ENCODE measurements around the gene AK4. TPM values are rescaled to one million over a fixed set of nuclear protein-coding genes. Genes with fewer than 3 reads are reported as not detected.
A peak's percentile ranks its signal among the peaks of the same experiment; 100 is the strongest.

Gene AK4
- total RNA-seq, 6 donors from 2014 or later: 0.44 to 7.0 (median 3.6) TPM

- Histone ChIP-seq H3K36me3 (no peaks in the 10 kb centered on the region), H3K27ac (no peak overlapping the region), H3K27me3 (no peaks in the 10 kb centered on the region), H3K4me1 (peaks cover 0 to 8% (median 2%) of the 10 kb centered on the region in 4 donors), H3K4me3 (no peak overlapping the region), H3K9me3 (no peaks in the 10 kb centered on the region)
- WGBS, 2 donors: 80 to 85% methylated on average over 14 of the region's 14 CpGs
- DNase-seq (no peak), ATAC-seq (ENCODE audit: low FRiP score in 2 of 2) (no peak)
- no peak for TF ChIP-seq POLR2A (IDR thresholded peaks at IDR 0.05)
- TF ChIP-seq EP300 (IDR thresholded peaks at IDR 0.05): no peak
- TF ChIP-seq, protein P1, sequence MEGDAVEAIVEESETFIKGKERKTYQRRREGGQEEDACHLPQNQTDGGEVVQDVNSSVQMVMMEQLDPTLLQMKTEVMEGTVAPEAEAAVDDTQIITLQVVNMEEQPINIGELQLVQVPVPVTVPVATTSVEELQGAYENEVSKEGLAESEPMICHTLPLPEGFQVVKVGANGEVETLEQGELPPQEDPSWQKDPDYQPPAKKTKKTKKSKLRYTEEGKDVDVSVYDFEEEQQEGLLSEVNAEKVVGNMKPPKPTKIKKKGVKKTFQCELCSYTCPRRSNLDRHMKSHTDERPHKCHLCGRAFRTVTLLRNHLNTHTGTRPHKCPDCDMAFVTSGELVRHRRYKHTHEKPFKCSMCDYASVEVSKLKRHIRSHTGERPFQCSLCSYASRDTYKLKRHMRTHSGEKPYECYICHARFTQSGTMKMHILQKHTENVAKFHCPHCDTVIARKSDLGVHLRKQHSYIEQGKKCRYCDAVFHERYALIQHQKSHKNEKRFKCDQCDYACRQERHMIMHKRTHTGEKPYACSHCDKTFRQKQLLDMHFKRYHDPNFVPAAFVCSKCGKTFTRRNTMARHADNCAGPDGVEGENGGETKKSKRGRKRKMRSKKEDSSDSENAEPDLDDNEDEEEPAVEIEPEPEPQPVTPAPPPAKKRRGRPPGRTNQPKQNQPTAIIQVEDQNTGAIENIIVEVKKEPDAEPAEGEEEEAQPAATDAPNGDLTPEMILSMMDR (IDR thresholded peaks at IDR 0.05): no peak
- no peak for TF ChIP-seq POLR2AphosphoS5 (IDR thresholded peaks at IDR 0.05)
Observed at GRCh38 chr1:65172936-65173690, 25.1 kb downstream of the AK4 start.

DNA sequence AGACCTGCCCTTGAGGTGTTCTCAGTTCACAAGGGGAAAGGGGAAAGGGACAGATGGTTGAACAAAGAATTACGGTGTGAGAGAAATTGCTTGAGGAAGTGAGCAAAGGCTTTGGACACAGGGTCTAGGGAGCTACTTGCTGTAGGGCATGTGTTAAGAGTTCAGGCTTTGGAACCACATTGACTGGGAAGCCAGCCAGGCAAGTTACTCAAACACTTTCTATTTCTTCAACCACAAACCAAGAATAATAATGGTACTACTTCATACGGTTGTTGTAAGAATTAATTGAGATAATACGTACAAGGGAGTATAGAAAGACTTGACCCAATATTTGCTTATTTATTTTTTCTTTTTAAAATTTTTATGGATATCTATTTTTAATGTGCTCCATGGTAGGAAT, 26.6 kb downstream of the AK4 start:
- DNase-seq (peak in 1 of 2 donors; percentile 60), ATAC-seq (ENCODE audit: low FRiP score in 2 of 2) (peak; percentile 59 to 79)
- 29 to 31% methylated on average over 3 of the region's 3 CpGs for WGBS, 2 donors
- no peak overlapping the region for H3K4me3 ChIP-seq
- H3K9me3 ChIP-seq: no peaks in the 10 kb centered on the region
- no peaks in the 10 kb centered on the region for H3K36me3 ChIP-seq
- no peaks in the 10 kb centered on the region for H3K27me3 ChIP-seq
- H3K27ac ChIP-seq: no peak overlapping the region
- H3K4me1 ChIP-seq: peaks cover 0 to 8% (median 2%) of the 10 kb centered on the region in 4 donors
- TF ChIP-seq, protein P1 (IDR thresholded peaks at IDR 0.05): no peak
- TF ChIP-seq POLR2A (IDR thresholded peaks at IDR 0.05): no peak

DNA sequence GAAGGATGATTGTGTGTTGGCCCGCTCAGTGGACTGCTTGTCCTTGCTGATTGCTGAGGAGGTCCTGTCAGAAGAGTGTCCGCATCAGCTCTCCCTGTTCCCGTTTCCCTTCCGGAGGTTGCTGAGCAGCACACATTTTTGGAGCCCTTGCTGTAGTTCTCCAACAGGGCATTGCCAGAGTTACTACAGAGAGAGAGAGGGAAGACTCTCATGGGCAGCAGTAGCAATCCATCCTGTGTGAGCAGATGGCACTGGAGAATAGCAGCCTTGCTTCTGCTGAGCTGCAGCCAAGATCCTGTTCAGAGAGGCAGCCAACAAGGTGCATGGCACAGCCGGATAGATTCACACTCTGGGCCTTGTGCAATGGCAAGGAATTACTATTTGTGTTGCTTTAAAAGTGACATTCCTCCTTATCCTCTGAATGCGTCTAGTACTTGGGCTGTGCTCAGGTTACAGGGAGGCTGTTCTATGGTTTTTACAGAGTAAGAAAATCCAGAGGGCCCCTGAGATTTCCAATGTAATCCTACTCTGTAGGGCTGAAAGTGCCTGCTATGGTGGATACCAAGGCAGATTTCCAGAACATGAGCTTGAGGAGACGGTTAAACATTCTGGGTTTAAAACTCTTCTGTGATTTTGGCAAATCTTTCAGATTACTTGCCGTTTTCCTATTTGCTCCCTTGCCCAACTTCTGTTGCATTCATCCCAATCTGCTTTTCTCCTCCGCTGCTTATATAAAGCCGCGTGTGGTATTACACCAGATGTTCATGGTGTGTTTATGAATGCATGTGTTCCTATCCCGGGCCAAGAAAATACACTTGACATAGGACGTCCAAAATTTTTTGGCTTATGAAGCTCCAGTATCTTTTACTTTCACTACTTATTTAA, 27.4 kb downstream of the AK4 start:
- H3K4me1 ChIP-seq: peaks cover 0 to 5% (median 2%) of the 10 kb centered on the region in 4 donors
- no peaks in the 10 kb centered on the region for H3K27me3 ChIP-seq
- no peak overlapping the region for H3K4me3 ChIP-seq
- no peaks in the 10 kb centered on the region for H3K36me3 ChIP-seq
- no peak for TF ChIP-seq POLR2A (IDR thresholded peaks at IDR 0.05)
- TF ChIP-seq EP300 (IDR thresholded peaks at IDR 0.05): no peak
- TF ChIP-seq POLR2AphosphoS5 (IDR thresholded peaks at IDR 0.05): no peak
- TF ChIP-seq, protein P1 (IDR thresholded peaks at IDR 0.05): no peak
- ATAC-seq (ENCODE audit: low FRiP score in 2 of 2) (peak in 1 of 2 donors; percentile 52), DNase-seq (no peak)
- WGBS, 2 donors: 69 to 74% methylated on average over 13 of the region's 13 CpGs
- H3K9me3 ChIP-seq: no peaks in the 10 kb centered on the region
- no peak overlapping the region for H3K27ac ChIP-seq

GRCh38 chr1:65176056-65176450, 28.1 kb downstream of the AK4 start:
- no peak overlapping the region for H3K27ac ChIP-seq
- H3K4me3 ChIP-seq: no peak overlapping the region
- H3K9me3 ChIP-seq: no peaks in the 10 kb centered on the region
- H3K27me3 ChIP-seq: no peaks in the 10 kb centered on the region
- 85 to 91% methylated on average over 2 of the region's 2 CpGs for WGBS, 2 donors
- DNase-seq: no peak
- no peak for TF ChIP-seq EP300 (IDR thresholded peaks at IDR 0.05)
- no peak for TF ChIP-seq POLR2AphosphoS5 (IDR thresholded peaks at IDR 0.05)
- H3K4me1 ChIP-seq: peaks cover 0 to 5% (median 1%) of the 10 kb centered on the region in 4 donors
- no peaks in the 10 kb centered on the region for H3K36me3 ChIP-seq
- no peak for ATAC-seq (ENCODE audit: low FRiP score in 2 of 2)

GRCh38 chr1:65176591-65176990, 28.6 kb downstream of the AK4 start:
- Histone ChIP-seq H3K27ac (no peak overlapping the region), H3K4me3 (no peak overlapping the region), H3K4me1 (peaks cover 0 to 5% (median 1%) of the 10 kb centered on the region in 4 donors), H3K27me3 (no peaks in the 10 kb centered on the region), H3K9me3 (no peaks in the 10 kb centered on the region), H3K36me3 (no peaks in the 10 kb centered on the region)
- ATAC-seq (ENCODE audit: low FRiP score in 2 of 2) (no peak), DNase-seq (no peak)
- WGBS, 2 donors: 64 to 87% methylated on average over 3 of the region's 3 CpGs
- no peak for TF ChIP-seq POLR2A (IDR thresholded peaks at IDR 0.05)
- TF ChIP-seq EP300 (IDR thresholded peaks at IDR 0.05): no peak

Data from upper lobe of left lung (tissue), 6 donors.